ENCODE measurements around the gene UBE3B. TPM values are rescaled to one million over a fixed set of nuclear protein-coding genes. Genes with fewer than 3 reads are reported as not detected.

UBE3B gene
- total RNA-seq, 1 experiment from 2014 or later = 29.3 TPM

GRCh38 chr12:109485201-109485600, 7.8 kb downstream of the UBE3B start (continued):
- TF ChIP-seq AR (CRISPR knock-in tag; IDR thresholded peaks at IDR 0.05) (no peak), ZBTB21 (CRISPR knock-in tag; IDR thresholded peaks at IDR 0.05; ENCODE audit: borderline replicate concordance) (no peak), ARID4B (CRISPR knock-in tag; IDR thresholded peaks at IDR 0.05; ENCODE audit: borderline replicate concordance) (no peak), MAX (CRISPR knock-in tag; IDR thresholded peaks at IDR 0.05) (no peak), AFF4 (CRISPR knock-in tag; IDR thresholded peaks at IDR 0.05; ENCODE audit: borderline replicate concordance) (no peak), NFYB (CRISPR knock-in tag; conservative IDR thresholded peaks at IDR 0.05; ENCODE audit: low read depth) (no peak), ZSCAN18 (CRISPR knock-in tag; IDR thresholded peaks at IDR 0.05) (no peak), HMGXB4 (CRISPR knock-in tag; IDR thresholded peaks at IDR 0.05) (no peak), FOXJ3 (CRISPR knock-in tag; IDR thresholded peaks at IDR 0.05; ENCODE audit: borderline replicate concordance) (no peak), TEAD4 (CRISPR knock-in tag; IDR thresholded peaks at IDR 0.05) (no peak), E2F1 (CRISPR knock-in tag; IDR thresholded peaks at IDR 0.05) (no peak)
